ENCODE data around the gene MAPK1IP1L. TPM values are rescaled to one million over a fixed set of nuclear protein-coding genes. Genes with fewer than 3 reads are reported as not detected.

MAPK1IP1L gene
- total and polyA plus RNA-seq, 4 donors = 25.8 to 87.4 (median 49.1) TPM

DNA sequence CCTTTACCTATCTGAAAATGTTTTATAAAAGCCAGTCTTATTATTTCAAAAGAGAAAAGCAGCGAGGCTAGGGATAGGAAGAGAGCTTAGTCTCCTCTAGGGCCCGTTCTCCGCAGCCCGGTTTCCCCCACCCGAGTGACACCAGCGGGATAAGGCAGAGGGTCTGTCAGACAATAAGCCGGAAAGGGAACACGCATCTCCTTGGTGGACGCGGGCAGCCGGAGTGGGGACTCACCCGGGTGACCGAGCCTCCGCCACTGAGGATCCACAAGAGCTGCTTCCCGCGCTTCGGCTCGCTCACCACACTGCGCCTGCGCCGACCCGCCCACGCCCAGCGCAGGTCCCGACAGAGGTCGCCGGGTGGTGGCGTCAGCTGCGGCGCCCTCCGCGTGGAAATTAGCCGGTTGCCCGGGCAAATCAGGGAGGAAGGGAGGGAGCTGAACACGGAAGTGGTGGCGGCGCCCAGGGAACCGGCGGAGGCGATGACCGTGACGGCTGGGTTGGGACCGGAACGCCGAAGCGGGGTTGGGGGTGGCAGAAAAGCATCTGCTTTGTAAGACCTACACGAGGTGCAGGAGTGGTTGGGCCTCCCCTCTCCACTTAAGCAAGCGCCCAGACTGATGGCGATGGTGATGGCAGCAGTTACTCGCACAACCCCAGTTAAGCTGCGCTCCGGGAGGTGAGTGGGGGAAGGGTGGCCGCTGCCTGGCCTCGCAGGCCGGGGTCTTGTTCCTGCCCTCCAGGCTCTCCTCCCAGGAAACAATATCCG is 24.5 kb upstream of the MAPK1IP1L start, which contains the start of the genes SOCS4 and WDHD1:
SOCS4 (plus strand) TSS at position 444 of the 769 bp plus-strand sequence. CDS start 15,806 bp downstream, outside the sequence.
WDHD1 (minus strand) TSS at position 307 of the 769 bp plus-strand sequence. CDS start 312 bp downstream, outside the sequence.
- peak within 1 kb of the TSS; percentile 81 to 90 for H3K27ac ChIP-seq (ENCODE audit: low read depth in 1 of 2, low read length in 1 of 2)
- no peaks in the 10 kb centered on the region for H3K9me3 ChIP-seq (ENCODE audit: control insufficient read depth in 4 of 4, insufficient read depth in 3 of 4, low read length in 3 of 4)
- TF ChIP-seq, protein P1, sequence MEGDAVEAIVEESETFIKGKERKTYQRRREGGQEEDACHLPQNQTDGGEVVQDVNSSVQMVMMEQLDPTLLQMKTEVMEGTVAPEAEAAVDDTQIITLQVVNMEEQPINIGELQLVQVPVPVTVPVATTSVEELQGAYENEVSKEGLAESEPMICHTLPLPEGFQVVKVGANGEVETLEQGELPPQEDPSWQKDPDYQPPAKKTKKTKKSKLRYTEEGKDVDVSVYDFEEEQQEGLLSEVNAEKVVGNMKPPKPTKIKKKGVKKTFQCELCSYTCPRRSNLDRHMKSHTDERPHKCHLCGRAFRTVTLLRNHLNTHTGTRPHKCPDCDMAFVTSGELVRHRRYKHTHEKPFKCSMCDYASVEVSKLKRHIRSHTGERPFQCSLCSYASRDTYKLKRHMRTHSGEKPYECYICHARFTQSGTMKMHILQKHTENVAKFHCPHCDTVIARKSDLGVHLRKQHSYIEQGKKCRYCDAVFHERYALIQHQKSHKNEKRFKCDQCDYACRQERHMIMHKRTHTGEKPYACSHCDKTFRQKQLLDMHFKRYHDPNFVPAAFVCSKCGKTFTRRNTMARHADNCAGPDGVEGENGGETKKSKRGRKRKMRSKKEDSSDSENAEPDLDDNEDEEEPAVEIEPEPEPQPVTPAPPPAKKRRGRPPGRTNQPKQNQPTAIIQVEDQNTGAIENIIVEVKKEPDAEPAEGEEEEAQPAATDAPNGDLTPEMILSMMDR (IDR thresholded peaks at IDR 0.05; ENCODE audit: control extremely low read depth, extremely low read depth) = peak; percentile 26
- peaks cover 0 to 2% (median 0%) of the 10 kb centered on the region in 4 donors for H3K36me3 ChIP-seq (ENCODE audit: control insufficient read depth in 4 of 4, insufficient read depth in 4 of 4, low read length in 4 of 4)
- WGBS, 2 donors = 0% methylated on average over 52 to 56 of the region's 56 CpGs
- ATAC-seq (ENCODE audit: insufficient read depth, low FRiP score) (peak; percentile 100), DNase-seq (peak; percentile 94 to 97 (median 96))
- peak within 1 kb of the TSS; percentile 66 to 97 for H3K9ac ChIP-seq (ENCODE audit: insufficient read depth in 1 of 2, low read length in 2 of 2)
- H3K27me3 ChIP-seq (ENCODE audit: control insufficient read depth in 3 of 3, insufficient read depth in 3 of 3, low read length in 2 of 3) = no peaks in the 10 kb centered on the region
- H3K4me3 ChIP-seq = peak within 1 kb of the TSS; percentile 83
- peaks cover 0 to 19% (median 12%) of the 10 kb centered on the region in 5 donors for H3K4me1 ChIP-seq (ENCODE audit: control insufficient read depth in 5 of 5, insufficient read depth in 5 of 5, low read length in 5 of 5)

DNA sequence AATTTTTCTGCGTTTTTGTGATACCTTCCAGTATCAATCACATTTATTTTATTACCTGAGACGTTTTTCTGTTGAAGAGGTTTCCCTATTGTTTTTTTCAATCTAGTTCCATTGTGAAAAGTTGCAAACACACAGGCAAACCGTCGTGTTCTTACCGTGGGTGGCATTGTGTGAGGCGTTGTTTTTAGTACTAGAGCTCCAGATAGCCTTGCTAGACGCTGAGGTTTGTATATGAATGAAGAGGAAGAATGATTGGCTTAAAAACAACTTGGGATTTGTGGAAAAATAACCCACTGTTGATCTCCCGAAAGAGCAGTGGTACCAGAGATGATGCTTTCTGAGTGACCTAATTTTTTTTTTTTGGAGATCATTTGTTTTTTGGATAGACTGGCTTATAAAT is 23.4 kb upstream of the MAPK1IP1L start:
- TF ChIP-seq, protein P1 (IDR thresholded peaks at IDR 0.05; ENCODE audit: control extremely low read depth, extremely low read depth) = no peak
- H3K9ac ChIP-seq (ENCODE audit: insufficient read depth in 1 of 2, low read length in 2 of 2) = peak overlapping the region in 1 of 2 donors; percentile 91
- no peaks in the 10 kb centered on the region for H3K27me3 ChIP-seq (ENCODE audit: control insufficient read depth in 3 of 3, insufficient read depth in 3 of 3, low read length in 2 of 3)
- WGBS, 2 donors = 5 to 10% methylated on average over 8 of the region's 8 CpGs
- no peak overlapping the region for H3K27ac ChIP-seq (ENCODE audit: low read depth in 1 of 2, low read length in 1 of 2)
- peaks cover 0 to 19% (median 12%) of the 10 kb centered on the region in 5 donors for H3K4me1 ChIP-seq (ENCODE audit: control insufficient read depth in 5 of 5, insufficient read depth in 5 of 5, low read length in 5 of 5)
- H3K9me3 ChIP-seq (ENCODE audit: control insufficient read depth in 4 of 4, insufficient read depth in 3 of 4, low read length in 3 of 4) = no peaks in the 10 kb centered on the region
- no peaks in the 10 kb centered on the region for H3K36me3 ChIP-seq (ENCODE audit: control insufficient read depth in 4 of 4, insufficient read depth in 4 of 4, low read length in 4 of 4)
- DNase-seq (peak in 2 of 3 donors; percentile 25 to 35), ATAC-seq (ENCODE audit: insufficient read depth, low FRiP score) (no peak)
- no peak overlapping the region for H3K4me3 ChIP-seq

DNA sequence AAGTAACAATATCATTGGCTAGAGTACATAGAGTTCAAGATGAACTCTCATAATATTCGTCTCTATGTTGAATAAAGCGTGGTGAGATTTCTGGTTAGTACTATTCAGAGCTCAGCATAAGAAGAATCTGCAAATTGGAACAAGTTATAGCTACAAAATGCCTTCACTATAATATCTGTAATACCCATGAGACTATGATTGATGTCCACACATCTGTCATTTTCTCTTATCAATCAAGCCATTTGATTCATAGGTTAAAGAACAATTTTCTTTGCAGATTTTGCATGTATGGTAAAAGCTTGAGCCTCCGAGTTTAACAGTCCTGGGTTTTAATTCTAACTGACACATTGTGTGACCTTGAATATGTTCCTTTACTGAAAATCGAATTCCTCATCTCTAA is 23.0 kb upstream of the MAPK1IP1L start:
- TF ChIP-seq, protein P1 (IDR thresholded peaks at IDR 0.05; ENCODE audit: control extremely low read depth, extremely low read depth) = no peak
- Histone ChIP-seq H3K36me3 (ENCODE audit: control insufficient read depth in 4 of 4, insufficient read depth in 4 of 4, low read length in 4 of 4) (no peaks in the 10 kb centered on the region), H3K27me3 (ENCODE audit: control insufficient read depth in 3 of 3, insufficient read depth in 3 of 3, low read length in 2 of 3) (no peaks in the 10 kb centered on the region), H3K4me3 (no peak overlapping the region), H3K4me1 (ENCODE audit: control insufficient read depth in 5 of 5, insufficient read depth in 5 of 5, low read length in 5 of 5) (peaks cover 0 to 19% (median 12%) of the 10 kb centered on the region in 5 donors), H3K9ac (ENCODE audit: insufficient read depth in 1 of 2, low read length in 2 of 2) (peak overlapping the region in 1 of 2 donors; percentile 48), H3K9me3 (ENCODE audit: control insufficient read depth in 4 of 4, insufficient read depth in 3 of 4, low read length in 3 of 4) (no peaks in the 10 kb centered on the region), H3K27ac (ENCODE audit: low read depth in 1 of 2, low read length in 1 of 2) (no peak overlapping the region)
- 75 to 85% methylated on average over 4 of the region's 4 CpGs for WGBS, 2 donors
- no peak for ATAC-seq (ENCODE audit: insufficient read depth, low FRiP score)
- DNase-seq = no peak

Measured in lung (tissue), 12 donors.